PFSK-1 (cell line): Measurements from ENCODE around the gene TRPM2.

Experiments
- POLR2AphosphoS5 ChIP-seq: IDR thresholded peaks from 2 replicates; pipeline ENCODE4 v1.6.1; 2012; ENCODE audit warnings: low read depth, mild to moderate bottlenecking, control low read depth, low read length, moderate library complexity
- REST ChIP-seq, 2 experiments: IDR thresholded peaks; 2 replicates each; pipeline versions ENCODE4 v1.6.1 to v1.8.0; 2011 to 2012; ENCODE audit warnings: low read depth in 2 of 2, low read length in 2 of 2, control low read depth in 1 of 2, inconsistent platforms in 1 of 2, mild to moderate bottlenecking in 1 of 2, moderate library complexity in 1 of 2; ENCODE audit not compliant: insufficient read depth in 1 of 2

GRCh38 chr21:44335266-44336059, 18.0 kb upstream of the TRPM2 start:
- TF ChIP-seq POLR2AphosphoS5 = no peak
- no peak for TF ChIP-seq REST (IDR thresholded peaks at IDR 0.05; ENCODE audit: insufficient read depth in 1 of 2, low read depth in 2 of 2, low read length in 2 of 2)
